K562 (cell line): ENCODE data around the gene BTG2. TPM values are rescaled to one million over a fixed set of nuclear protein-coding genes. Genes with fewer than 3 reads are reported as not detected.

Experiments used
- CSDE1 ChIP-seq, 2 experiments: fragments of 450-650 bp; IDR thresholded peaks; 2 replicates each; pipeline ENCODE4 v1.6.1; 2016; ENCODE audit warnings: mild to moderate bottlenecking in 1 of 2
- CTBP1 ChIP-seq: fragments of 450-650 bp; IDR thresholded peaks from 2 replicates; pipeline ENCODE4 v1.6.1; 2016; ENCODE audit warnings: borderline replicate concordance
- FOXP1 ChIP-seq: sonication (generic); formaldehyde crosslinking; IDR thresholded peaks from 2 replicates; pipeline ENCODE4 v1.8.0; 2022; ENCODE audit warnings: mild to moderate bottlenecking, missing genetic modification reagents
- MED1 ChIP-seq: sonication (generic); formaldehyde crosslinking; IDR thresholded peaks from 2 replicates; pipeline ENCODE4 v1.8.1; 2023; ENCODE audit warnings: missing genetic modification reagents, borderline replicate concordance
- MEF2A ChIP-seq: IDR thresholded peaks from 2 replicates; pipeline ENCODE4 v1.6.1; 2011; ENCODE audit warnings: low read depth, mild to moderate bottlenecking, low read length, moderate library complexity; ENCODE audit not compliant: control insufficient read depth
- MTF1 ChIP-seq: fragments of 250-450 bp; sonication (Bioruptor Pico); IDR thresholded peaks from 2 replicates; pipeline ENCODE4 v1.9.0; 2021; ENCODE audit warnings: moderate library complexity, mild to moderate bottlenecking, inconsistent platforms, borderline replicate concordance
- RBM14 ChIP-seq: fragments of 200-400 bp; formaldehyde crosslinking; IDR thresholded peaks from 2 replicates; pipeline ENCODE4 v1.6.1; 2018; ENCODE audit warnings: low read depth, mild to moderate bottlenecking, low read length, moderate library complexity, borderline replicate concordance; ENCODE audit not compliant: insufficient read depth
- SAFB2 ChIP-seq: fragments of 200-400 bp; formaldehyde crosslinking; IDR thresholded peaks from 2 replicates; pipeline ENCODE4 v1.6.1; 2018; ENCODE audit warnings: borderline replicate concordance, low read length, low read depth, moderate library complexity; ENCODE audit not compliant: severe bottlenecking
- XRCC4 ChIP-seq: IDR thresholded peaks from one replicate; pipeline ENCODE4 v1.6.1; 2011; ENCODE audit not compliant: insufficient read depth, insufficient read length; ENCODE audit errors: extremely low read depth
- ZBTB11 ChIP-seq, 3 experiments: fragments of 200-800 bp in 1 of 3; fragments of 250-450 bp in 1 of 3; fragments of 450-650 bp in 1 of 3; sonication (Bioruptor Pico) in 1 of 3; sonication (Bioruptor generic) in 1 of 3; formaldehyde crosslinking in 1 of 3; IDR thresholded peaks; 2 replicates each; pipeline versions ENCODE4 v1.6.1 to v1.8.0; 2016 to 2022; ENCODE audit warnings: mild to moderate bottlenecking in 2 of 3, missing genetic modification characterization in 2 of 3, missing compliant biosample characterization in 1 of 3, moderate library complexity in 1 of 3
- polyA plus RNA-seq, 8 experiments: library from polyadenylated mRNA; depleted of rRNA in 4 of 8; stranded (reverse) in 5 of 8; unstranded in 3 of 8; fragments of >200 nt; fragmentation: Nextera tagmentation in 2 of 8; fragmentation: Illumina TruSeq in 1 of 8; extraction: Ambion mirVana in 2 of 8; extraction: Trizol in 1 of 8; gene quantifications; 2 replicates each; pipeline versions ENCODE4 v1.2.1 to v1.2.3, GENCODE V29; 2011 to 2014; ENCODE audit warnings: inconsistent platforms in 1 of 8, missing spikeins in 1 of 8
- total RNA-seq, 7 experiments: library from RNA; depleted of rRNA in 6 of 7; stranded (reverse); fragments of >200 nt in 6 of 7; fragmentation: Illumina TruSeq in 2 of 7; extraction: Trizol in 2 of 7; gene quantifications; 2 replicates each; pipeline versions ENCODE4 v1.2.1 to v1.2.3, GENCODE V29; 2011 to 2021; ENCODE audit warnings: low replicate concordance in 1 of 7
- TF ChIP-seq, protein P1 (sequence below): sonication (generic); formaldehyde crosslinking; IDR thresholded peaks from 2 replicates; pipeline ENCODE4 v1.8.0; 2022; ENCODE audit warnings: mild to moderate bottlenecking, missing genetic modification reagents
- TF ChIP-seq, protein P2 (sequence below), 2 experiments: fragments of 150-350 bp in 1 of 2; IDR thresholded peaks; 2 replicates each; pipeline ENCODE4 v1.6.1; 2012 to 2016; ENCODE audit warnings: low read depth in 2 of 2, low read length in 2 of 2, mild to moderate bottlenecking in 1 of 2, moderate library complexity in 1 of 2

Gene BTG2
- total and polyA plus RNA-seq, 9 of the 15 experiments (the other 6 are each of a cell fraction or from before 2014, with no cell fraction given) = 2.3 to 41.9 (median 8.7) TPM

- TF ChIP-seq, protein P1, sequence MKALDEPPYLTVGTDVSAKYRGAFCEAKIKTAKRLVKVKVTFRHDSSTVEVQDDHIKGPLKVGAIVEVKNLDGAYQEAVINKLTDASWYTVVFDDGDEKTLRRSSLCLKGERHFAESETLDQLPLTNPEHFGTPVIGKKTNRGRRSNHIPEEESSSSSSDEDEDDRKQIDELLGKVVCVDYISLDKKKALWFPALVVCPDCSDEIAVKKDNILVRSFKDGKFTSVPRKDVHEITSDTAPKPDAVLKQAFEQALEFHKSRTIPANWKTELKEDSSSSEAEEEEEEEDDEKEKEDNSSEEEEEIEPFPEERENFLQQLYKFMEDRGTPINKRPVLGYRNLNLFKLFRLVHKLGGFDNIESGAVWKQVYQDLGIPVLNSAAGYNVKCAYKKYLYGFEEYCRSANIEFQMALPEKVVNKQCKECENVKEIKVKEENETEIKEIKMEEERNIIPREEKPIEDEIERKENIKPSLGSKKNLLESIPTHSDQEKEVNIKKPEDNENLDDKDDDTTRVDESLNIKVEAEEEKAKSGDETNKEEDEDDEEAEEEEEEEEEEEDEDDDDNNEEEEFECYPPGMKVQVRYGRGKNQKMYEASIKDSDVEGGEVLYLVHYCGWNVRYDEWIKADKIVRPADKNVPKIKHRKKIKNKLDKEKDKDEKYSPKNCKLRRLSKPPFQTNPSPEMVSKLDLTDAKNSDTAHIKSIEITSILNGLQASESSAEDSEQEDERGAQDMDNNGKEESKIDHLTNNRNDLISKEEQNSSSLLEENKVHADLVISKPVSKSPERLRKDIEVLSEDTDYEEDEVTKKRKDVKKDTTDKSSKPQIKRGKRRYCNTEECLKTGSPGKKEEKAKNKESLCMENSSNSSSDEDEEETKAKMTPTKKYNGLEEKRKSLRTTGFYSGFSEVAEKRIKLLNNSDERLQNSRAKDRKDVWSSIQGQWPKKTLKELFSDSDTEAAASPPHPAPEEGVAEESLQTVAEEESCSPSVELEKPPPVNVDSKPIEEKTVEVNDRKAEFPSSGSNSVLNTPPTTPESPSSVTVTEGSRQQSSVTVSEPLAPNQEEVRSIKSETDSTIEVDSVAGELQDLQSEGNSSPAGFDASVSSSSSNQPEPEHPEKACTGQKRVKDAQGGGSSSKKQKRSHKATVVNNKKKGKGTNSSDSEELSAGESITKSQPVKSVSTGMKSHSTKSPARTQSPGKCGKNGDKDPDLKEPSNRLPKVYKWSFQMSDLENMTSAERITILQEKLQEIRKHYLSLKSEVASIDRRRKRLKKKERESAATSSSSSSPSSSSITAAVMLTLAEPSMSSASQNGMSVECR (CRISPR knock-in tag) = peak; percentile 62
- TF ChIP-seq CTBP1 (peak; percentile 8; the same call in 1 of the 2 replicates), SAFB2 (no peak), MTF1 (CRISPR knock-in tag) (no peak), MED1 (CRISPR knock-in tag) (no peak), MEF2A (no peak), CSDE1 (IDR thresholded peaks at IDR 0.05) (no peak), XRCC4 (no peak), ZBTB11 (CRISPR knock-in tag; IDR thresholded peaks at IDR 0.05) (no peak; a peak in 1 of 6 replicates), FOXP1 (CRISPR knock-in tag) (no peak), RBM14 (no peak)
- TF ChIP-seq, protein P2, sequence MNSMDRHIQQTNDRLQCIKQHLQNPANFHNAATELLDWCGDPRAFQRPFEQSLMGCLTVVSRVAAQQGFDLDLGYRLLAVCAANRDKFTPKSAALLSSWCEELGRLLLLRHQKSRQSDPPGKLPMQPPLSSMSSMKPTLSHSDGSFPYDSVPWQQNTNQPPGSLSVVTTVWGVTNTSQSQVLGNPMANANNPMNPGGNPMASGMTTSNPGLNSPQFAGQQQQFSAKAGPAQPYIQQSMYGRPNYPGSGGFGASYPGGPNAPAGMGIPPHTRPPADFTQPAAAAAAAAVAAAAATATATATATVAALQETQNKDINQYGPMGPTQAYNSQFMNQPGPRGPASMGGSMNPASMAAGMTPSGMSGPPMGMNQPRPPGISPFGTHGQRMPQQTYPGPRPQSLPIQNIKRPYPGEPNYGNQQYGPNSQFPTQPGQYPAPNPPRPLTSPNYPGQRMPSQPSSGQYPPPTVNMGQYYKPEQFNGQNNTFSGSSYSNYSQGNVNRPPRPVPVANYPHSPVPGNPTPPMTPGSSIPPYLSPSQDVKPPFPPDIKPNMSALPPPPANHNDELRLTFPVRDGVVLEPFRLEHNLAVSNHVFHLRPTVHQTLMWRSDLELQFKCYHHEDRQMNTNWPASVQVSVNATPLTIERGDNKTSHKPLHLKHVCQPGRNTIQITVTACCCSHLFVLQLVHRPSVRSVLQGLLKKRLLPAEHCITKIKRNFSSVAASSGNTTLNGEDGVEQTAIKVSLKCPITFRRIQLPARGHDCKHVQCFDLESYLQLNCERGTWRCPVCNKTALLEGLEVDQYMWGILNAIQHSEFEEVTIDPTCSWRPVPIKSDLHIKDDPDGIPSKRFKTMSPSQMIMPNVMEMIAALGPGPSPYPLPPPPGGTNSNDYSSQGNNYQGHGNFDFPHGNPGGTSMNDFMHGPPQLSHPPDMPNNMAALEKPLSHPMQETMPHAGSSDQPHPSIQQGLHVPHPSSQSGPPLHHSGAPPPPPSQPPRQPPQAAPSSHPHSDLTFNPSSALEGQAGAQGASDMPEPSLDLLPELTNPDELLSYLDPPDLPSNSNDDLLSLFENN (IDR thresholded peaks at IDR 0.05; ENCODE audit: low read depth in 2 of 2, low read length in 2 of 2) = no peak
Measured at GRCh38 chr1:203304919-203305808, at the start of gene BTG2 (continued).
